Measurements from ENCODE around the gene R3HDM1.
"Not testable (repeated sequence)": the region's sequence is repeated elsewhere in the genome, so short reads cannot be mapped to it uniquely, and the experiment has no call there.

R3HDM1 gene

DNA sequence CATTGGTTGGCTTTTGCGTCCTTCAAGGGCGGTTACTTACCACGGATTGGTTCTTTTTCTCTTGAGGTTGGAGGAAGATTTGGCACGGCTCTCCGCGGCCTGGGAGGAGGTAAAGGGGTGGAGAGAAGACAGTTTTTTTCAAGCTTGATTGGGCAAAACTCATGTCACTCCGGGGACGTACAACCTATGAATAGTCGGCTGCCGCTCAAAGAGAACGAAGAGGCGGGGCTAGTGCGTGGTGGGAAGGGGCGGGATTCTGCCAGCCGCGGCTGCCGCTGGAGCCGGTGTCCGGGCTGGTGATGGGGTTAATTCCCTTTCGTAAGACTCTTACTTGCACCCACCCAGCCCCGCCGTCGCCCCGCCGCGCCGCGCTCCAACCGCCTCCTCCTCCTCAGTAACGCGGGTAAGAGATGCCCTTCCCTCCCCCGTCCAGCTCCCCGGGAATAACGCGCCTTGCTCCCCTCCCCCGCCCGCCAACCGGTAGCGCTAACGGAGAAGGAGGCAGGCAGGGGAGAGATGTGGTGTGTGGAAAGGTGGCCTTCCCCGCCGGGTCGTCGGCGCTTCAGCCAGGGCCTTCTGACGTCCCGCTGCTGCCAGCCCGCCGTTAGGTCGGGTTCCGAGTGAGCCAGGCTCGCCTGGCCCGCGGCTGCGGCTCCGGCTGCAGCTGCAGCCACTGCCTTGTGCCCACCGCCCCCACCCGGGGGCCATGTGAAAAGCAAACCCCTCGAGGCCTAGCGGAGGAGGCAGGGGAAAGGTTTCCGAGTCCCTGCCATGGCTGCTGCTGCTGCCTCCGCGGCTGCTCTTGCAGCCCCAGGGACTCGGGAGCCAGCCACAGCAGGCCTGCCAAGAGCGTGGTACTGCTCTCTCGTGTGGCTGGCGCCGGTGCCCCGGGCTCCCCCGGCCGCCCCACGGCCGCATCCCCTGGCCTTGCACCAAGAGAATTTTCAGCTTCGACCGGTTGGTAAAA is at the start of gene R3HDM1:
Gene R3HDM1, plus strand, starts transcription at position 254 of the 967 bp plus-strand sequence. CDS start 73,362 bp downstream, outside the sequence.
- peak; percentile 100 for DNase-seq

DNA sequence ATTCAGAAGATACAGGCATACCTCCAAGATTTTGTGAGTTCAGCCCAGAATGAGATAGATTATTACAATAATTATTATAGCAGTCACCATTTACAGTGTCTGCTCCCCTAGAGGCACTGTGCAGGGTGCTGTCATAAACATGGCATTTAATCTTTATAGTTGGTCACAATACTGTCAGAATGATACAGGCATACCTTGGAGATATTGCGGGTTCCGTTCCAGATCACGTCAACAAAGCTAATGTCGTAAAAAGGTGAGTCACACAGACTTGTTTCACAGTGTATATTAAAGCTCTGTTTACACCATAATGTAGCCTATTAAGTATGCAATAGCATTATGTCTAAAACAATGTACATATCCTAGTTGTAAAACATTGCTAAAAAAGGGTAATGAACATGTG is 45.8 kb upstream of the R3HDM1 start:
- DNase-seq: no peak

DNA sequence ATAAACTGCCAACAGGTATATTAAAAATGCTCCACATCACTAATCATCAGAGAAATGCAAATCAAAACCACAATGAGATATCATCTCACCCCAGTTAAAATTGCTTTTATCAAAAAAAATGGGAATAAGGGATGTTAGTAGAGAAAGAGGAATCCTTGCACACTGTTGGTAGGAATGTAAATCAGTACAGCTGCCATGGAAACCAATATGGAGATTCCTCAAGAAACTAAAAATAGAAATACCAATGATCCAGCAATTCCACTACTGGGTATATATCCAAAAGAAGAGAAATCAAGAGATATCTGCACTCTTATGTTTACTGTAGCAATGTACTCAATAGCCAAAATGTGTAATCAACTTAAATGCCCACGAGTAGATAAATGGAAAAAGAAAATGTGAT is 40.9 kb upstream of the R3HDM1 start:
- DNase-seq: no peak

DNA sequence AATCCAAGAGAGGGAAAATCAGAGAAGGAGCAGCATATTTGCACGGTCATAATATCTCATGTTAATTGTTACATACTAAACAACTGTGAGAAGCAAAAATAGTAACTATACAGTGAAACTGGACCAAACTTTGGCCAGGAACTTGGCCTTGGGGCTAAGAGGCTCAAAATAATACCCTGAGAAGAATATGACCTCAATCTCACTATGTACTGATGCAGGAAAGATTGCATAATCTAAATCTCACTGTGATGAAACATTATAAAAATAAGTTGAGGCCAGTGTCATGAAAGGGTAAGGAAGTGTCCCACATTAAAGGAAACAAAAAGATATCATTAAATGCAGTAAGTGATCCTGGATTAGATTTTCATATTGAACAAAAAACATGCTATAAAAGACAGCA is 36.8 kb upstream of the R3HDM1 start:
- DNase-seq: no peak

DNA sequence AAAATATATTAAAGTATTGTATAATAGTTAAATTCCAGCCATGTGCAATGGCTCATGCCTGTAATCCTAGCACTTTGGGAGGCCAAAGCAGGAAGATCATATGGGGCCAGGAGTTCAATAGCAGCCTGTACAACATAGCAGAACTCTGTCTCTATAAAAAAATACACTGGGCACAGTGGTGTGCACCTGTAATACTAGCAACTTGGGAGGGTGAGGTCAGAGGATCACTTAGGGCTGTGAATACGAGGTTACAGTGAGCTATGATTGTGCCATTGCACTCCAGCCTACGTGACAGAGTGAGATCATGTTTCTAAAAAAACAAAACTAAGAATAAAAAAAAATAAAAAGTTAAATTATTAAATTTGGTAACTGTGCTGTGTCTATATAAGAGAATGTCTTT is 36.4 kb upstream of the R3HDM1 start:
- DNase-seq: no peak

DNA sequence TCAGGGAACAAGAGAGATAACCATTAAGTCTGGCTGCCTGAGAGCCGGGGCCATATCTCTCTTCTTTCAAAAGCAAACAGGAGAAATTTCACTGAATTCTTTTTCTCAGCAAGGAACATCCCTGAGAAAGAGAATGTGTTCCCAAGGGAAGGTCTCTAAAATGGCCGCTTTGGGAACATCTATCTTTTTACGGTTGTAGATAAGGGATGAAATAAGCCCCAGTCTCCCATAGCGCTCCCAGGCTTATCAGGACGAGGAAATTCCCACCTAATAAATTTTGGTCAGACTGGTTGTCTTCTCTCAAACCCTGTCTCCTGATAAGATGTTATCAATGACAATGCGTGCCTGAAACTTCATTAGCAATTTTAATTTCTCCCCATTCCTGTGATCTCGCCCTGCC is 32.7 kb upstream of the R3HDM1 start:
- DNase-seq: not testable (repeated sequence)

DNA sequence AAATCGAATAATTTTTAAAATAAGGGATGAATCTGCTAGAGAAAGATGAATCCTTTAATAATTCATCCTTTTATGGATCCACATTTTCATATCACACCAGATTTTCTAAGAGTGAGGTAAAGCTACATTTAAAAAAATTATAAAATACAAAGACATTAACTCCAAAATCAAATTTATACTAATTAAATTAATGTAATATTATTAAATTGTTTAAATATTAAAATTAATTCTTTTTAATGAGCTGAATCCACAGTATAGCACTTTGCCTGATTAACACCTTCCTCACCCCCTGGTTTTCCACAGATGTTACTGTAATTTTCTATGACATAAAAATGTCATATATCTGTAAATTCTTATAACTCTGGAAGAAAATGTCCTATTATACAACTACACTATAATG is 26.5 kb upstream of the R3HDM1 start:
- no peak for DNase-seq

DNA sequence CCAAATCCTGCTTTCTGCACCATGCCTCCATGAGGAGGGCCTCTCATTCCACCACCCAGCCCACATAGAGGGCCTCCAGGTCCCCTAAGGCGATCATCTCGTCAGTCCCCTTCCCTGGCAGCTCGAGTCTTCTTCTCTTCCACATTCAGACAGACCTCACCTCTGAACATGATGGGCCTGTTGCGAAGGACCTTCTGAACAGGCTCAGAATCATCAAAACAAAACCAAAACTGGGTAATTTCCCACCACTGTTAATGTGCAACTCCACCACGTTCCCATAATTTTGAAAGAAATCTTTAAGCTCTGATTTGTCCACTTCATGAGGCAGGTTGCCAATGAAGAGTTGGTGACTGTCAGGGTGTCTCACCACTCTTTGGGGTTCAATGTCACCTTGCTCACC is 20.7 kb upstream of the R3HDM1 start:
- DNase-seq: no peak

DNA sequence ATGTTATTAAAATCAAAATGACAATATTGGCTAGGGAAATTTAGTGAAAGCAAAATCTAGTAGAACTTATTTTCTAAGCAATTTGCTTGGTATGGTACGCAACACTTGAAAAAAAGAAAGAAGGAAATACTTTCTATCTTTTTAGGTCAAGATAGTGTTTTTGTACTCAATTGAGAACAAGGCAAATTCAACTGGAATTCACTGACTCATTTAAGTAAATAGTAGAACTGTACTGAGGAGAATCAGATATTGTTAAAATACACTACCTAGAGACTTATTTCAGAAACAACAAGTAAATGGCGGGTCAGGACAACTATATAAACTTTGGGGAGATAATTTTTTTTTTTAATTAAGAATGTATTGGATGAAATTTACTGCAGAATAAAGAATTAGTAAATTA is 19.2 kb upstream of the R3HDM1 start:
- no peak for DNase-seq

DNA sequence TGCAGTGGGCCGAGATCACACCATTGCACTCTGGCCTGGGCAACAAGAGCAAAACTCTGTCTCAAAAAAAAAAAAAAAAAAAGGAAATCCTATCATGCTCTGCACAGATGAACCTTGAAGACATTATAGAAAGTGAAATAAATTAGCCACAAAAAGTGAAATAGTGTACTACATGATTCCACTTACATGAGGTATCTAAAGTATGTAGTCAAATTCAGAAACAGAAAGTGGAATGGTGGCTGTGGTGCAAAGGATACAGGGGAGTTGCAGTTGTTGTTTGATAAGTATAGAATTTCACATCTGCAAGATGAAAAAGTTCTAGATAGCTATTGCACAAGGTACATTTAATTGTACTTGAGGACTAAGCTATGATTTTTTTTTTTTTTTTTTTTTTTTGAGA is 5.5 kb upstream of the R3HDM1 start:
- no peak for DNase-seq

DNA sequence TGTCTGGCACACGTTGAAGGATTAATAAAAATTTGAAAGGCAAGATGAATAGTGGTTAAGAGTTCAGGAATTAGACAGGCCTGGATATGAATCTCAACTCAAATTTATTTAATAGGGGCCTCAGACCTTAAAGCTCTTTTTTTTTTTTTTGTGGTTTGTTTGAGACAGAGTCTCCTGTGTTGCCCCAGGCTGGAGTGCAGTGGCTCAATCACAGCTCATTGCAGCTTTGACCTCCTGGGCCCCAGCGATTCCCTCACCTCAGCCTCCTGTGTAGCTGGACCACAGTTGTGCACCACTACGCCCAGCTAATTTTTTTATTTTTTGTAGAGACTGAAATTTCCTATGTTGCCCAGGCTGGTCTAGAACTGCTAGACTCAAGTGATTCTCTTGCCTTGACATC is 3.3 kb upstream of the R3HDM1 start:
- no peak for DNase-seq

DNA sequence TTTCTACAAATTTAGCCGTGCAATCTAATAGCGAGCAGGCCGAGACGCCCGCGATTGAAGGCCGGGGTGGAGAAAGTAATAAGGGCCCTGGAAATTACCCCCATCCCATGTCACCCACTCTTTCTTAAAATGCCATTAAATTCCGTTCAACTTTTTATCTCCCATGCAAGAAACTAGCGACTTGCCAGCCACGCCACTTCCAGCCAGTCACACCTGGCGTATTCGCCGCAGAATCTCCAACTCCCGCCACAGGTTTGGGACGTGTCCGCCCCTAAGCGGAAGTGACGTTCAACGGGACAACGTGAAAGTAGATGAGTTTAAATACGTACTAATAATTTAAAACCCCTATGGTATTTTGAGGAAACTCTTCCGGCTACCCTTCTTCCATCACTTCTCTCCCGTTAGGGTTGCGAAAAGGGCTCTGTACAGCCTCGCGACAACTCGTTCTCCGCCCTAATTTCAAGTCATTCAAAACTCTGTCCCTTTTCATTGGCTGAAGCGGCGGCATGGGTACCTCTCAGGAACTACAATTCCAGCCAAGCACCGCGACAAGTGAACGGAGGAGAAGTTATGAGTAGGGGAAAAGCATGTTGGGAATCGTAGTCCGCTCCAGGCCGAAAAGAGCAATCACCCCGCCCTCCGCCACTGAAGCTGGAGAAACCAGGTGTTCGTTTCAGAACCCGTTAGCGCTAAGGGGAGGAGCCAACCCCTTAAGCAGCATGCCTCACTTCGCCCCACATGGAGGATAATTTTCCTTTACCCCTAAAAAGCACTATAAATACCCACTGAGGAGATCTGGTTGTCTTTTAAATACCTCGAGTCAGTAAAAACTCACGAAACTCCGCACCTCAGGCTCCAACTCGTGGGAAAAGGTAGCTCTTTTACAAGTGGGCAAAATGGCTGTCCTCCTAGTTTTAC is 712 bp upstream of the R3HDM1 start, which contains the start of gene ZRANB3:
Gene ZRANB3, minus strand, starts transcription at position 906 of the 918 bp plus-strand sequence.
- peak; percentile 99 for DNase-seq

DNA sequence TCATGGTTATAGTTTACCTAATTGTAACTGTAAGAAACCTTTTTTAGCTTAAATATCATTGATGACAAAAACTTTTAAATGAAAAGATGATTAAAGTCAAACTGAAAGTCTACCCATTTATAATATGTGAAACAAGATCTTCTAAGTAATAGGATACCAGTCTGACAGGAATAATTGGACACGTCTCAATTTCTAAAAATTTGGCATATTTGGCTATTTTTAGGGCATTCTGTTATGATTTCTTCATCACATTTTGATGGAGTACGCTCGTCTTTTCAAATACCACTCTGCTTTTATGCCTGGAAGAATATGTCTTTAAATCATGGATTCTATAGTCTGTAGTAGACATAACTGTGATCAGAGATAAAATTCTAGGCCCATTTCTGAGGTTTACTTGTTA is 1.3 kb downstream of the R3HDM1 start:
- DNase-seq: no peak

DNA sequence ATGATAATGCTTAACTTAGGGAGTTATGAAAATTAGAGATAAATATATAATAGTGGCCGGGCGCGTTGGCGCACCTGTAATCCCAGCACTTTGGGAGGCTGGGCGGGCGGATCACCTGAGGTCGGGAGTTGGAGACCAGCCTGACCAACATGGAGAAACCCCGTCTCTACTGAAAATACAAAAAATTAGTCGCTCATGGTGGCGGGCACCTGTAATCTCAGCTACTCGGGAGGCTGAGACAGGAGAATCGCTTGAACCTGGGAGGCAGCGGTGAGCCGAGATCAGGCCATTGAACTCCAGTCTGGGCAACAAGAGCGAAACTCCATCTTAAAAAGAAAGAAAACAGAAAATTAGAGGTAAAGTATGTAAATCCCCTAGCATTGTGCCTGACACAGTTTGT is 2.3 kb downstream of the R3HDM1 start:
- not testable (repeated sequence) for DNase-seq

DNA sequence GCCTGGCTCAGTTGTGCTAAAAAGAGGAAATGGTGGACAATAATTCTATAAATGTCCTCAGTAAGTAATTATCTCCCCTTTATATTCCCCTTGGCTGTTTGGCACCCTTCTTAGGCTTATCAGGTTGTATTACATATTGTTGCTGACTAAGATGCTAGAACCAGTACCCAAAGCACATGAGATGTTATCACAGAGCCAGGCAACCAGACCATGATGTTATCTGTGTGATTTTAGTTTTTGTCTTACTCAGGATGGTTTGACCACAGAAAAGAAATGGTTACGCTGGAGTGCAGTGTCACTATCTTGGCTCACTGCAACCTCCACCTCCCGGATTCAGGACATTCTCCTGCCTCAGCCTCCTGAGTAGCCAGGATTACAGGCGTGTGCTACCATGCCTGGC is 15.2 kb downstream of the R3HDM1 start:
- no peak for DNase-seq

DNA sequence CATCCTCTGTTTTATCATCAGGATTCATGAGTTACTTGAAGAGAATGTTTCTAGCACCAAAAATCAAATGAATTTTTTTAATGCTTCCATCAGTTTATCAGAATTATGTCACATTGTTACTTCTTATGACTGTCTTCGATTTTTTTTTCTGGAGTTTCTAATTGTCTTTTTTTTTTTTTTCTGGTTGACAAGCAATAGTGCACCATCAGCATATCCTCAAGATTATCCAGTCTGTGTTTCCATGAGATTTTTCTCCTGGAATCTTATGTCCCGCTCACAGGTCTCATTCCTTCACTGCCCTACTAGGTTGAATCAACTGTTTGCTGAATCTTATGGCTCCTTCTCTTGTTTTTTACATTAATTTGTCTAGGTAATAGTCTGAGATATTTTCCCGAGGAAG is 16.0 kb downstream of the R3HDM1 start:
- no peak for DNase-seq

DNA sequence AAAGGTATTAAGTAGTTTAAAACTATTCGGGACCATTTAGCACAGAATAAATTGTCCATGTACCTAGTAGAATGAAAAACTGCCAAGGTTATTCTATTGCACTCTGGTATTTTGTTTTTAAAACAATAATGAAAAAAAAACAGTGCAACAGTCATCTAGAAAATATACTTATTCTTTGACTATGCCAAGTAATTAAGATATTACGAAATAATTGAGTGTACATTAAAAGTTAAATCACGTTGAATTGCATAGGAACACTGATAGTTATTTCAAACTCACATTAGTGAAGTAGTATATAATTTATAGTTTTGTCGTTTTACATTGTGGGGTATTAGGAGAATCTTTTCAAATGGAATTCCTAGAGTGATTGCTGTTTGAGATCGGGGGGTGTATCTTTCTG is 20.1 kb downstream of the R3HDM1 start:
- DNase-seq: no peak

DNA sequence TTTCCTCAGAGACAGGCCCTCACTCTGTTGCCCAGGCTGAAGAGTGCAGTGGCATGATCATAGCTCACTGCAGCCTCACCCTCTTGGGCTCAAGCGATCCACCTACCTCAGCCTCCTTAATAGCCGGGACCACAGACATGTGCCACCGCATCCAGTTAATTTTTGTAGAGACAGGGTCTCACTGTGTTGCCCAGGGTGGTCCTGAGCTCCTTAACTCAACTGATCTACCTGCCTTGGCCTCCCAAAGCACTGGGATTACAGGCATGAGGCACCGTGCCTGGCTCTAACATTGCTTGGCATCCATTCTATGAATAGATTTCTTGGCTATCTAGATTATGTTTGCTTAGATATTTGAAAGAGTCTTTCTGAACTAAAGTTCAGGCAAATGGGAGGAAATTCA is 21.6 kb downstream of the R3HDM1 start:
- no peak for DNase-seq

DNA sequence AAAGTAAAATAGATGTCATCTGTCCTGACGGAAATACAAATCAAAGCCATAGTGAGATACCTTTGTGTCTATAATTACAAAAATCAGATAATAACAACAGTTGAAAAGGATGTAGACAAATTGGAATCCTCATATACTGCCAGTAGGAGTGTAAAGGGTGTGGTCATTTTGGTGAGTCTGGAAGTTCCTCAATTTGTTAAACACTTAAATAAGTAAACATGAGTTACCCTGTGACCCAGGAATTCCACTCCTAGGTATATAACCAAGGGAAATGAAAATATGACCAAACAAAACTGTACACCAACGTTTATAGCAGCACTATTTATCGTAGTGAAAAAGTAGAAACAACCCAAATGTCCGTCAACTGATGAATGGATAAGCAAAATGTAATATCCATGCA is 24.0 kb downstream of the R3HDM1 start:
- DNase-seq: no peak

DNA sequence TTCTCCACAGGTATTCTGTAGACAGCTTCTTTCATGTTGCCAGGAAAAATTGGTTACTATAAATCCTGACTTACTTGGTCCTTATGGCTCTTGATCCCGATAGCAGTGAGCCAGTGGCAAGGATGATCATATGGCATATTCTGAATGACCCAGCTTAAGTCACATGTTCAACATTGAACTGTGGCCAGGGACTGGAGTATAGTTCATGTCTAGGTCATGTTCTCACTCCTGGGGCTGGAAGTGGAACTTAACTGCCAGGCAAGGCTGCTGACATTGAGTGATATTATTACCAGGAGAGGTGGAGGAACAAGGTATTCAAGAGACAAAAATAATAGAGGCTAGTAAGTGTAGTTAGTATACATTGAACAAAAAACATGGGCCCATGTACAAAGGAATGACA is 26.2 kb downstream of the R3HDM1 start:
- no peak for DNase-seq

DNA sequence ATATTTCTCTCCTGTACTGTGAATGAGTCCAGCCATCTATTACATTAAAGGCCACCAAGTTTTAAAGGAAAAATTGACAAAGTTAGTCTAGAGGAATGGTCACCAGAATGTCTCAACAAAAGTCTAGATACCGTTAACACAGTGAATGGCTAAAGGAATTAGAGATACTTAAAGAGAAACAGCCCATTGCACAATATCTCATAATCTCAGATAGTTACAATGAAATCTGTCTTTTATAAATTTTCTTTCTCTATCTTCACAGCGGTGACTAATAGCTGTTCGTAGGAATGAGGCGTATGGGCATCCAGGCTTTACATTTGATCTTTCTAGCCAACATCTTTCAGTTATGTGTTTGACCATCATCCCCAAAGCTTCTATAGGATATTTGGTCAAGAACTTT is 30.6 kb downstream of the R3HDM1 start:
- DNase-seq: no peak

DNA sequence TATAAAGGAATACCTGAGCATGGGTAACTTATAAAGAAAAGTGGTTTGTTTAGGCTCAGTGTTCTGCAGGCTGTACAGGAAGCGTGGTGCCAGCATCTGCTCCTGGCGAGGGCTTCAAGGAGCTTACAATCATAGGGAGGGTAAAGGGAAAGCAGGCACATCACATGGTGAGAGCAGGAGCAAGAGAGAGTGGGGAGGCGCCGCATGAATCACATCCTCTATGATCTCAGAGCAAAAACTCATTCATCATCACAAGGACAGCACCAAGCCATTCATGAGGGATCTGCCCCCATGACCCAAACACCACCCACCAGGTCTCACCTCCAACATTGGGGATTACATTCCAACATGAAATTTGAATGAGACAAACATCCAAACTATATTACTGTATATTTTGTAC is 32.5 kb downstream of the R3HDM1 start:
- no peak for DNase-seq

DNA sequence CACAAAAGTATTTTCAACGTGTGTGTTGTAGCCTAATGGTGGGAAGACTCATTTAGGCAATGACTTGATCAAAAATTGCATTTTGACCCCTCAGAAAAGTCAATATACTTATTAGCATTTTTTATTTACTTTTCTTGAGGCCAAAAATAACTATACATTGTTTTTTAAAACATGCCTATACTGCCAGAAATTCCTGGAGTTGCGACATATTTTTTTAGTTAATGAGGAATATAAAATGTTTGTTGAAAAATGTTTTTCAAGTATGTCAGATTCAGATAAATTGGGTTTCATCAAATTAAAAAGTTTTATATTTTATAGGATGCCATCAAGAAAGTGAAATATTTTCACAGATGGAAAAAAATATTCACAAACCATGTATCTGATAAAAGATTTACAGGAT is 39.6 kb downstream of the R3HDM1 start:
- DNase-seq: no peak

DNA sequence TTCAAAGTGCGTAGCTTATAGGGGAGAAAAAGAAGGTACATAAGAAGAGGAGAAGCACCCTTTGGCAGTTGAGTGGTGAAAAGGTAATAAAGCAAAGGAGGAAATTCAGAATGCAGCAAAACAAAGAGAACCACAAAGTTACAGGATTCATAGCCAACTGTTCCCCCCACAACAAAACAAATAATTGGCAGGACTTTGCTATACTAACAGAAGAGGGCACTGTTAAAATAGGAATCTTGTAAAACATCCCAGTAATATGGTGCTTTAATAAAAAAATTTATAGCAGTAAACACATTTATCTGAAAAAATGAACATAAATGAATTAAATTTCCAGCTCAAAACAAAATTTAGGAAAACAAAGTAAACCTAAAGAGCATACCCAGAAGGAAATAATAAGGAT is 42.3 kb downstream of the R3HDM1 start:
- no peak for DNase-seq

Measured in NCI-H1694 treated with DMSO at 0.1 percent for 48 hours (cell line).